HPDE6-E6E7 (cell line): ENCODE measurements around the gene PTX4.
"Not testable (repeated sequence)": the region's sequence is repeated elsewhere in the genome, so short reads cannot be mapped to it uniquely, and the experiment has no call there.

Experiments used
- DNase-seq: peaks from one replicate; pipeline ENCODE4 v3.0.0; 2011; ENCODE audit warnings: missing footprints; ENCODE audit errors: extremely low spot score

Gene PTX4

GRCh38 chr16:1444730-1445517 lies 43.8 kb downstream of the PTX4 start:
- no peak for DNase-seq

- no peak for DNase-seq
Observed at GRCh38 chr16:1443980-1444729, 44.6 kb downstream of the PTX4 start, which contains the start of gene CCDC154. CCDC154 (minus strand) TSS chr16:1444556; CDS start chr16:1444322, 234 bp downstream.

DNA sequence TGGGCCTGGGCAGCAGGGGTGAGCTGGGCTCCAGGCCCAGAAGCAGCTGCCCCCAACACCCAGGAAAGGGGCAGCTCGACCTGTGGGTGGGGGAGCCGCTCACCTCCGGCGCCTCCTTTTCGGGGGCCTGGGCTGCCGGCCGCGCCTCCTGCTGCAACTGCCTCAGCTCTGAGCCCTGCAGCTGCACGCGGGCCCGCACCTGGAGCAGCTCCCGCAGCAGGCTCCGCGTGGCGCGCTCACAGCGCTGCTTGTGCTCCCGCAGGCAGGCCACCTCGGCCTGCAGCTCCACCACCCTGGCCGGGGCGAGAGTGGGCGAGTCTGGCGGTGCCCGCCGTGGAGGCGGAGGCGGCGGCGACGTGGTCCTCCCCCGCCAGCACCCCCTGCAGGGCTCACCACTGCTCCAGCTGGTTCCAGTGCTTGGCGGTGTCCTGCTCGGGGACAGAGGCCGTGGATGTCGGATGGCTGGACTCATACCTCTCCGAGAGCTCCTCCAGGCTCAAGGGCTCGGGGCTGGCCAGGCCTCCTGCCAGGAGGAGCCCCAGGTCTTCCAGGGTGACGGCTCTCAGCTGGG lies 45.3 kb downstream of the PTX4 start:
- no peak for DNase-seq

GRCh38 chr16:1442697-1443096 lies 46.0 kb downstream of the PTX4 start:
- no peak for DNase-seq

GRCh38 chr16:1441391-1441829 lies 47.3 kb downstream of the PTX4 start:
- no peak for DNase-seq

- not testable (repeated sequence) for DNase-seq
Observed at GRCh38 chr16:1439699-1440074, 49.1 kb downstream of the PTX4 start.

GRCh38 chr16:1439058-1439698 lies 49.6 kb downstream of the PTX4 start:
- DNase-seq, result no peak

GRCh38 chr16:1438229-1439057 lies 50.3 kb downstream of the PTX4 start:
- DNase-seq, result no peak

DNA sequence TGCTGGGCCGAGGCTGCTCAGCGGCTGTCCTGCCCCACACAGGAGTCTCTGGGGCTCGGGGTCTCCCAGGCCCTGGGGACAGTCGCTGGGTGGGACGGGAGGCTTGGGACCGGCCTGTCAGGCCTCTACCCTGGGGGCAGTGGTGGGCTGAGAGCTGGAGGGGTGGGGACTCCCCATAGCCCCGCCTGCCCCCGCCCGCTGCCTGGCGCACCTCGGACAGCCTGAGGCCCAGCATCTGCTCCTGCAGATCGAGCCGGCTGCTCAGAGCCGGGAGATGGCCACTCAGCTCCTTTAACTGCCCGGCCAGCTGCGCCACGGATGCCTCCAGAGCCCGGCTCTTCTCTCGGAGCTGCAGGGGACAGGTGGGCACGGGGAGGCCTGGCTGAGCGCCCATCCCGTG lies 51.1 kb downstream of the PTX4 start:
- no peak for DNase-seq

- no peak for DNase-seq
Observed at GRCh38 chr16:1436731-1437355, 51.9 kb downstream of the PTX4 start.

DNA sequence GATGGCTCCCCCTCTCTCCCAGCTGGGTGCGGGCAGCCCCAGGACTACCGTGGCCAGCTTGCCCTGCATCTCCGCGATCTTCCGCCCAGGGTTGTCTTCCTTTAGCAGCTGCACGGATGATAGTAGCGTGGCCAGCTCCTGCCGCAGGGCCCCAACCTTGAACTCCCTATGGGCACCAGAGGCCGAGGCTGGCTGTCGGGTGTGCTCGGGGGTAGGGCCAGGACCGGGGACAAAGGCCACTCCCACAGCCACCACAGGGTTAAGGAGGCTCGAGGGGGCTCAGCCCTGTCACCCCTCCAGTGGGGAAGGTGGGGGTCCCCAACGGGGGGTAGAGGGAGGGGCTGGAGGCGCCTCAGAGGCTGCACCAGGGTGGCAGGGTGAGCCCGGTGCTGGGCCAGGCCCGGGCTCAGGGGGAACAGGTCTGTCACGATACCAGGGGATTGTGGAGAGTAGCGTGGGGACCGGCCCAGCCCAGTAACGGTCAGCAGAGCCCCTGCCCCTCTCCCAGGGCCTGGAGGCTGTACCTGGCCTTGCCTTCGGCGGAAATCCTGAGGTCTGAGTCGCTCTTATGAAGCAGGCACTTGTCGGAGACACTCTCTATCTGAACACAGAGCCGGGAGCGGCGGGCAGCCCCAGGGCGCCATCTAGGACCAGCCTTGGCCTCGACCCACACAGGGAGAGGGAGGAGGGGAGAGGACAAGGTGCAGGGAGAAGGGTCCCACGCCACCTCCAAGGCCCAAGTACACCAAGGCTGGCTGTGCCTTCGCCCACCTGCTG lies 52.6 kb downstream of the PTX4 start:
- no peak for DNase-seq
